Measurements from ENCODE around the gene ATP8B2.
"Not testable (repeated sequence)": the region's sequence is repeated elsewhere in the genome, so short reads cannot be mapped to it uniquely, and the experiment has no call there.

DNA sequence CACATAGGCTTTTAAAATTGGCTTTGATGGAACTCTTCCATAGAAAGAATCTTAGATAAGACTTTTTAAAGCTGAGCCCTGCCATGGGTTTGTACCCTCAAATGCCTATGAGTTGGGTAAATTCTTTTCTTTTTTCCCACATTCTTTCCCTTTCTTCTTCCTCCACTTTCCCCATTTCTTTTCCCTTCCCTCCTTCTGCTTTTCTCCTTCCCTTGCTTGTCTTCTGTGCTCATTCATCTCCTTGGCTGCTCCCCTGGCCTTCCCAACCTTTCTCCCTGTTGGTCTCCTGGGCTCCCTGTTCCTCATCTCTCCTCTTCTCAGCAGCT lies 3.8 kb upstream of the ATP8B2 start:
- TF ChIP-seq, protein P1, sequence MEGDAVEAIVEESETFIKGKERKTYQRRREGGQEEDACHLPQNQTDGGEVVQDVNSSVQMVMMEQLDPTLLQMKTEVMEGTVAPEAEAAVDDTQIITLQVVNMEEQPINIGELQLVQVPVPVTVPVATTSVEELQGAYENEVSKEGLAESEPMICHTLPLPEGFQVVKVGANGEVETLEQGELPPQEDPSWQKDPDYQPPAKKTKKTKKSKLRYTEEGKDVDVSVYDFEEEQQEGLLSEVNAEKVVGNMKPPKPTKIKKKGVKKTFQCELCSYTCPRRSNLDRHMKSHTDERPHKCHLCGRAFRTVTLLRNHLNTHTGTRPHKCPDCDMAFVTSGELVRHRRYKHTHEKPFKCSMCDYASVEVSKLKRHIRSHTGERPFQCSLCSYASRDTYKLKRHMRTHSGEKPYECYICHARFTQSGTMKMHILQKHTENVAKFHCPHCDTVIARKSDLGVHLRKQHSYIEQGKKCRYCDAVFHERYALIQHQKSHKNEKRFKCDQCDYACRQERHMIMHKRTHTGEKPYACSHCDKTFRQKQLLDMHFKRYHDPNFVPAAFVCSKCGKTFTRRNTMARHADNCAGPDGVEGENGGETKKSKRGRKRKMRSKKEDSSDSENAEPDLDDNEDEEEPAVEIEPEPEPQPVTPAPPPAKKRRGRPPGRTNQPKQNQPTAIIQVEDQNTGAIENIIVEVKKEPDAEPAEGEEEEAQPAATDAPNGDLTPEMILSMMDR (IDR thresholded peaks at IDR 0.05; ENCODE audit: low read depth, low read length, missing input control), result not testable (repeated sequence)
- TF ChIP-seq HNF4A (conservative IDR thresholded peaks at IDR 0.05); RAD21 (IDR thresholded peaks at IDR 0.05); GABPA (IDR thresholded peaks at IDR 0.05 in 1 of 2, conservative IDR thresholded peaks at IDR 0.05 in 1 of 2); JUND (IDR thresholded peaks at IDR 0.05): not testable (repeated sequence)
- TF ChIP-seq, protein P2, sequence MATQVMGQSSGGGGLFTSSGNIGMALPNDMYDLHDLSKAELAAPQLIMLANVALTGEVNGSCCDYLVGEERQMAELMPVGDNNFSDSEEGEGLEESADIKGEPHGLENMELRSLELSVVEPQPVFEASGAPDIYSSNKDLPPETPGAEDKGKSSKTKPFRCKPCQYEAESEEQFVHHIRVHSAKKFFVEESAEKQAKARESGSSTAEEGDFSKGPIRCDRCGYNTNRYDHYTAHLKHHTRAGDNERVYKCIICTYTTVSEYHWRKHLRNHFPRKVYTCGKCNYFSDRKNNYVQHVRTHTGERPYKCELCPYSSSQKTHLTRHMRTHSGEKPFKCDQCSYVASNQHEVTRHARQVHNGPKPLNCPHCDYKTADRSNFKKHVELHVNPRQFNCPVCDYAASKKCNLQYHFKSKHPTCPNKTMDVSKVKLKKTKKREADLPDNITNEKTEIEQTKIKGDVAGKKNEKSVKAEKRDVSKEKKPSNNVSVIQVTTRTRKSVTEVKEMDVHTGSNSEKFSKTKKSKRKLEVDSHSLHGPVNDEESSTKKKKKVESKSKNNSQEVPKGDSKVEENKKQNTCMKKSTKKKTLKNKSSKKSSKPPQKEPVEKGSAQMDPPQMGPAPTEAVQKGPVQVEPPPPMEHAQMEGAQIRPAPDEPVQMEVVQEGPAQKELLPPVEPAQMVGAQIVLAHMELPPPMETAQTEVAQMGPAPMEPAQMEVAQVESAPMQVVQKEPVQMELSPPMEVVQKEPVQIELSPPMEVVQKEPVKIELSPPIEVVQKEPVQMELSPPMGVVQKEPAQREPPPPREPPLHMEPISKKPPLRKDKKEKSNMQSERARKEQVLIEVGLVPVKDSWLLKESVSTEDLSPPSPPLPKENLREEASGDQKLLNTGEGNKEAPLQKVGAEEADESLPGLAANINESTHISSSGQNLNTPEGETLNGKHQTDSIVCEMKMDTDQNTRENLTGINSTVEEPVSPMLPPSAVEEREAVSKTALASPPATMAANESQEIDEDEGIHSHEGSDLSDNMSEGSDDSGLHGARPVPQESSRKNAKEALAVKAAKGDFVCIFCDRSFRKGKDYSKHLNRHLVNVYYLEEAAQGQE (IDR thresholded peaks at IDR 0.05), result not testable (repeated sequence)
- TF ChIP-seq, protein P3, sequence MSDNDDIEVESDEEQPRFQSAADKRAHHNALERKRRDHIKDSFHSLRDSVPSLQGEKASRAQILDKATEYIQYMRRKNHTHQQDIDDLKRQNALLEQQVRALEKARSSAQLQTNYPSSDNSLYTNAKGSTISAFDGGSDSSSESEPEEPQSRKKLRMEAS (IDR thresholded peaks at IDR 0.05), result not testable (repeated sequence)
